Measurements from ENCODE around the gene PLPPR3. TPM values are rescaled to one million over a fixed set of nuclear protein-coding genes. Genes with fewer than 3 reads are reported as not detected.
A peak's percentile ranks its signal among the peaks of the same experiment; 100 is the strongest.

PLPPR3 gene
- polyA plus RNA-seq, 1 donor (not counting 4 experiments of a cell fraction or from before 2014, with no cell fraction given), result not detected

GRCh38 chr19:801030-801860 is 20.5 kb downstream of the PLPPR3 start:
- Histone ChIP-seq H4K20me1 (ENCODE audit: control insufficient read depth, extremely low read depth, insufficient read depth, low read length) (peaks cover 72% of the 10 kb centered on the region), H3K27ac (ENCODE audit: control insufficient read depth, insufficient read depth, low read length) (peak overlapping the region; percentile 13), H3K9ac (ENCODE audit: control insufficient read depth, extremely low read depth, insufficient read depth, low read length) (peak overlapping the region; percentile 91), H3K9me1 (ENCODE audit: control insufficient read depth, extremely low read depth, insufficient read depth, low read length) (no peaks in the 10 kb centered on the region), H3K9me3 (ENCODE audit: control insufficient read depth, low read depth, low read length) (no peaks in the 10 kb centered on the region), H3K4me3 (ENCODE audit: control insufficient read depth in 2 of 3, extremely low read depth in 1 of 3, insufficient read depth in 2 of 3, low read depth in 1 of 3, low read length in 3 of 3) (peak overlapping the region; percentile 26 to 99 (median 65)), H3K4me2 (ENCODE audit: control insufficient read depth, extremely low read depth, insufficient read depth, low read depth, low read length) (peak overlapping the region; percentile 96), H3K4me1 (ENCODE audit: control insufficient read depth, extremely low read depth, insufficient read depth, low read length) (peaks cover 32% of the 10 kb centered on the region), H3K27me3 (ENCODE audit: control insufficient read depth, extremely low read depth, insufficient read depth, low read length) (no peaks in the 10 kb centered on the region), H3K79me2 (ENCODE audit: control insufficient read depth, insufficient read depth, low read length) (peaks cover 84% of the 10 kb centered on the region), H2AFZ (ENCODE audit: control insufficient read depth, low read length) (no peak overlapping the region), H3K36me3 (ENCODE audit: control insufficient read depth in 2 of 2, extremely low read depth in 1 of 2, insufficient read depth in 2 of 2, low read length in 2 of 2) (peaks cover 26 to 70% of the 10 kb centered on the region in 2 experiments)
- FAIRE-seq, result no peak
- TF ChIP-seq EZH2 (IDR thresholded peaks at IDR 0.05; ENCODE audit: low read length), result no peak
- no peak for TF ChIP-seq CTCF (optimal IDR thresholded peaks at IDR 0.05 in 1 of 3, IDR thresholded peaks at IDR 0.05 in 1 of 3, conservative IDR thresholded peaks at IDR 0.05 in 1 of 3; ENCODE audit: extremely low read depth in 1 of 3, insufficient read depth in 2 of 3, low read length in 3 of 3)
- no peak for DNase-seq (ENCODE audit: low read depth, low spot score)
- dilution Hi-C loops (cut with MboI; ENCODE audit: extremely low pct_ligation_motif_present, low sequenced_read_pairs), result no loop called here

DNA sequence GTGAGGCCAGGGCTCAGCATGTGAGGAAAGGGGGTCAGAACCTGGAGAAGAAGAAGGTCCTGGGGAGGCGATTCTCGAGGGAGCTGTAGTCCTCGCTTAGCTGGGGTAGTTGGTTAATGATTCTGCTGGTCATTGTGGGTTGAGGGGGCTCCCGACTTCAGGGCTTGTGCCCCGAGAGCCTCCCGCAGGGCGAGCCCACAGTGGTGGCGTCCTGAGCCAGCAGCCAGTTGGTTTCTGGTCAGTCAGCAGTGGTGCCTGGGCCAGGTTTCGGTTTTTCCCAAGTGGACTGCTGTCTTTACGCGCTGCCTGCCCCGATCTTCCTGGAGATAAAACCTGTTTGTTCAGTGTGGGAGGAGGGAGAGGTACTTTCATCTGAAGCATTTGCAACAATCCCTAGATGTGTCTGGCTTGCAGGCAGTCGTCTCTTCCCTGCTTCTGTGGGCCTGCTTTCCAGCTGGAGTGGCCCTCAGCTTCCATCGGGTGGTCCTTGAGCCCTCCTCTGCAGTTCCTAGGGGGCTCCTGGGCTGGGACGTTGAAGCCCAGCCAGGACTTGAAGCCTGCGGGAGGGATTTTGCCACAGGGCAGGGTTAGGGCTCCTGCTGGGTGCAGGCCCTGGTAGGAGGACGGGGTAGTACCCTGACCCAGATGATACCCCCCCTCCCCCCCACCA is 21.3 kb downstream of the PLPPR3 start:
- TF ChIP-seq EZH2 (IDR thresholded peaks at IDR 0.05; ENCODE audit: low read length), result no peak
- no peak for TF ChIP-seq CTCF (optimal IDR thresholded peaks at IDR 0.05 in 1 of 3, IDR thresholded peaks at IDR 0.05 in 1 of 3, conservative IDR thresholded peaks at IDR 0.05 in 1 of 3; ENCODE audit: extremely low read depth in 1 of 3, insufficient read depth in 2 of 3, low read length in 3 of 3)
- dilution Hi-C loops (cut with MboI; ENCODE audit: extremely low pct_ligation_motif_present, low sequenced_read_pairs), result no loop called here
- Histone ChIP-seq H3K4me3 (ENCODE audit: control insufficient read depth in 2 of 3, extremely low read depth in 1 of 3, insufficient read depth in 2 of 3, low read depth in 1 of 3, low read length in 3 of 3) (peak overlapping the region; percentile 65 to 99 (median 83)), H3K9me1 (ENCODE audit: control insufficient read depth, extremely low read depth, insufficient read depth, low read length) (no peaks in the 10 kb centered on the region), H3K27me3 (ENCODE audit: control insufficient read depth, extremely low read depth, insufficient read depth, low read length) (no peaks in the 10 kb centered on the region), H3K4me1 (ENCODE audit: control insufficient read depth, extremely low read depth, insufficient read depth, low read length) (peaks cover 32% of the 10 kb centered on the region), H3K9me3 (ENCODE audit: control insufficient read depth, low read depth, low read length) (no peaks in the 10 kb centered on the region), H3K4me2 (ENCODE audit: control insufficient read depth, extremely low read depth, insufficient read depth, low read depth, low read length) (peak overlapping the region; percentile 96), H3K27ac (ENCODE audit: control insufficient read depth, insufficient read depth, low read length) (peak overlapping the region; percentile 75), H2AFZ (ENCODE audit: control insufficient read depth, low read length) (no peak overlapping the region), H3K9ac (ENCODE audit: control insufficient read depth, extremely low read depth, insufficient read depth, low read length) (peak overlapping the region; percentile 91), H4K20me1 (ENCODE audit: control insufficient read depth, extremely low read depth, insufficient read depth, low read length) (peaks cover 69% of the 10 kb centered on the region), H3K79me2 (ENCODE audit: control insufficient read depth, insufficient read depth, low read length) (peaks cover 76% of the 10 kb centered on the region), H3K36me3 (ENCODE audit: control insufficient read depth in 2 of 2, extremely low read depth in 1 of 2, insufficient read depth in 2 of 2, low read length in 2 of 2) (peaks cover 26 to 65% of the 10 kb centered on the region in 2 experiments)
- DNase-seq (ENCODE audit: low read depth, low spot score), result no peak
- peak; percentile 59 for FAIRE-seq

Data from keratinocyte (primary cell).